Kidney epithelial cell (primary cell): ENCODE results near the gene LIPC. TPM values are rescaled to one million over a fixed set of nuclear protein-coding genes. Genes with fewer than 3 reads are reported as not detected.

Experiments
- DNase-seq: peaks from one replicate; pipeline ENCODE4 v3.0.0-alpha.2; 2010; ENCODE audit warnings: low read depth
- H3K27me3 ChIP-seq: 2 replicates; pipeline ENCODE4 v1.6.0; 2011; ENCODE audit warnings: low read length; ENCODE audit not compliant: control insufficient read depth, insufficient read depth
- H3K36me3 ChIP-seq: 2 replicates; pipeline ENCODE4 v1.5.1; 2011; ENCODE audit warnings: low read length; ENCODE audit not compliant: control insufficient read depth, insufficient read depth
- H3K4me3 ChIP-seq: 2 replicates; pipeline ENCODE4 v1.5.1; 2011; ENCODE audit warnings: low read depth, mild to moderate bottlenecking, control low read depth, low read length
- total RNA-seq: library from RNA; depleted of rRNA; stranded (reverse); fragments of >200 nt; gene quantifications from 2 replicates; pipeline ENCODE4 v1.2.3, GENCODE V29; 2015
- TF ChIP-seq, protein P1 (sequence below): IDR thresholded peaks from 2 replicates; pipeline ENCODE4 v1.5.1; 2011; ENCODE audit warnings: mild to moderate bottlenecking, moderate library complexity, low read length, control low read depth, inconsistent platforms; ENCODE audit not compliant: insufficient read depth, poor library complexity, severe bottlenecking

The LIPC gene
- total RNA-seq, 1 donor from 2014 or later: 1.3 TPM

DNA sequence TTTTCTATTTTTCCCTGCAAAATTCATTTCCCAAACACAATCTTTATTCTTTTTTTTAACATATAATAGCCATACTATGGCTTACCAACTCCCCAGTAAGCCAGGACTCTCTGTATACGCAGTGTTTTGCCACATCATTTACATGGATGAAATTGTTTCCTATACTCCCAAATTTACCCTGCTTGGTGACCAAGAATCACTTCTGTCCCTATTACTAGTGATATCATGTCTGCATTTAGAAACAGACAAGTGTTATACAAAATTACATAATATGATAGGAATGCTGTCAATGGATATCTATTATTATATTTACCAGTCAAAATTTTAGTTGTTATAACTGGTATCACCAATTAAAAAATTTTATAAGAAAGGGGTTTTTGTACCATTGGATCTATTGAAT, 77.8 kb downstream of the LIPC start:
- Histone ChIP-seq H3K4me3 (no peak overlapping the region), H3K36me3 (no peaks in the 10 kb centered on the region), H3K27me3 (no peaks in the 10 kb centered on the region)
- TF ChIP-seq, protein P1, sequence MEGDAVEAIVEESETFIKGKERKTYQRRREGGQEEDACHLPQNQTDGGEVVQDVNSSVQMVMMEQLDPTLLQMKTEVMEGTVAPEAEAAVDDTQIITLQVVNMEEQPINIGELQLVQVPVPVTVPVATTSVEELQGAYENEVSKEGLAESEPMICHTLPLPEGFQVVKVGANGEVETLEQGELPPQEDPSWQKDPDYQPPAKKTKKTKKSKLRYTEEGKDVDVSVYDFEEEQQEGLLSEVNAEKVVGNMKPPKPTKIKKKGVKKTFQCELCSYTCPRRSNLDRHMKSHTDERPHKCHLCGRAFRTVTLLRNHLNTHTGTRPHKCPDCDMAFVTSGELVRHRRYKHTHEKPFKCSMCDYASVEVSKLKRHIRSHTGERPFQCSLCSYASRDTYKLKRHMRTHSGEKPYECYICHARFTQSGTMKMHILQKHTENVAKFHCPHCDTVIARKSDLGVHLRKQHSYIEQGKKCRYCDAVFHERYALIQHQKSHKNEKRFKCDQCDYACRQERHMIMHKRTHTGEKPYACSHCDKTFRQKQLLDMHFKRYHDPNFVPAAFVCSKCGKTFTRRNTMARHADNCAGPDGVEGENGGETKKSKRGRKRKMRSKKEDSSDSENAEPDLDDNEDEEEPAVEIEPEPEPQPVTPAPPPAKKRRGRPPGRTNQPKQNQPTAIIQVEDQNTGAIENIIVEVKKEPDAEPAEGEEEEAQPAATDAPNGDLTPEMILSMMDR: no peak
- no peak for DNase-seq

DNA sequence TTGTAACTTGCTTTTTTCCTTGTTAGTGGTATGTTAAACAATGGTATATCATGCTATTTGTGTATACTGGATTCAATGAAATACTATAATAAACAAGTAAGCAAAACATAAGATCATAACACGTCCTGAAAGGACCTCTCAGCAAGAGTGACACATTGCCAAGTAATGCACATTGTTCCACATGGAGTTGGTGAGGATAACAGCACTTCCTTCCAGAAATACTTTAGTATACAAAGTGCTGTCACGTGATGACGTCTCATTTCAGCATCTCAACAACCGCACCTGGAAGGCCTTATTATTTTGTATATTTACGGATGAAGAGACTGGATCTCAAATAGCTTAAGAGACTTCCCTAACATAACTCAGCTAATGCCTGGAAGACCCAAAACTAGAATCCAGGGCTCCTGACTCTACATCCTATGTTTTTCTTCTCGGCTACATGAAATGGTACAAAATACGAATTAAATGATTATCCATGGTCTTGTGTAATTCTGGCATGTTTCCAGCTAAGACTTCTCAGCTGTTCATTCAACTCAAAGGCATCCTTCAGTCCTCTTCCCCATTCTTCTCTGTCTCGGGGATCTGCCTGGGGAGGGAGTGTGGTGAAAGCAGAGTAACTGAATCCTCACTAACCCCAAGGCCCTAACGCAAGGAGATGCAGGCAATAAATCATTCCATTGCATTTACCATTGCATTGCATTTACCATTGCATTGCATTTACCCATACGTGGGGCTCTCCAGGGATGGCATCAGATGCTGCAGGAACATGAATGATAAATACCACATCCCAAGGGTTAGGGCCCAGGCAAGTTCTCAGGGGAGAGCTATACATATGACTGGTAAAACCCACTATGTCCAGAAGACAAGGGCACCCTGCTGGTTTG, 79.2 kb downstream of the LIPC start:
- DNase-seq: no peak
- Histone ChIP-seq H3K27me3 (no peaks in the 10 kb centered on the region), H3K36me3 (no peaks in the 10 kb centered on the region), H3K4me3 (no peak overlapping the region)
- TF ChIP-seq, protein P1: no peak

DNA sequence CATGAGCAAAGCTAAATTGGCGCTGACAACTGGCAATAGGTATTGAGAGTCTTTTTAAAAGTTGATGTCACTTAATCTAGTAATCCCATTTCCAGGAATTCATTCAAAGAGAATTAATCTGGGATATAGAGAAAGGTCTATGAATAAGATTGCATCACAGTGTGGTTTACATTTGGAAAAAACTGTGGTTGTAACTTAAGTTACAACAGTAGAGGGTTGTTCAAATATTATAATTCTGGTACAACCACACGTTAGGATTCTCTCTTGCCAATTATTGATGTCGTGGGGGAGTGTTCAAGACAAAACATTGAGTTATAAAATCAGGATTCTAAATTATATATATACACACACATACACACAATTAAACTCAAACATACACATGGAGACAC, 79.8 kb downstream of the LIPC start:
- DNase-seq: no peak
- Histone ChIP-seq H3K27me3 (no peaks in the 10 kb centered on the region), H3K4me3 (no peak overlapping the region), H3K36me3 (no peaks in the 10 kb centered on the region)
- TF ChIP-seq, protein P1: no peak

DNA sequence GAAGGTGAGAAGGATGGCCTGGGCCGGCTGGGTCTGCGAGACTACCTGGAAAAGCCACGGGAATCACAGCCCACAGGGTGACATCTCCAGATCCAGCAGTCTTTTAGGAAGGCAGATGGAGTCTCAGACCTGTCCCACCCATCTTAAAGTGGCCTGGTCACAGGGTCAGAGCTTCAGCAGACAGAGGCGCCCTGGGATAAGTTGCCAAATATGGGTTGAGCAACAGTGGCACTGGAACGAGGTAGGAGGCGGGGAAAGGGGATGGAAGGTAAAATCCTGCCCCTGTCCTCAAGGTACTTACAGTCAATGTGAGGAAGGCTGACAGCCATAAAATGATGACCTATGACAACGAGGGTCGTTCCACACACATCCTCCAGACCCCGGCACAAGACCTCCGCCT, 80.7 kb downstream of the LIPC start:
- TF ChIP-seq, protein P1: no peak
- no peak for DNase-seq
- Histone ChIP-seq H3K36me3 (no peaks in the 10 kb centered on the region), H3K4me3 (no peak overlapping the region), H3K27me3 (no peaks in the 10 kb centered on the region)

DNA sequence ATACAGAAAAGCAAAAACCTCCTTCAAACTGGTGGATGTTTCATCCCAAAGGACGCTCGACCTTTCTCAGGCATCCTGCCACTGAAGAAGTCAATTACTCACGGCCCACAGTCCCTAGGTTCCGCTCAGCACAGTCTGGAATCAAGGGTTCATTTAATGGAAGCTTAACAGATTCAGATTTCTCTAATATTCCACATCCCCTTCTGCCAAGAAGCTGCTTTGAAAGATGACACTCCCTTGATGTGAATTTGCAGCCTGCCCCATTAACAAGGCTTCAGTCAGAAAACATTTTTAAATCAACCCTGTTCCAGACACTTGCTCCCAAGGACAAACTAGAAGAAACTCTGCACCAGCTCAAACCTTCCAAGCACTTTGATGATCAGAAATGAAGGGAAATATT, 81.2 kb downstream of the LIPC start:
- DNase-seq: no peak
- TF ChIP-seq, protein P1: no peak
- Histone ChIP-seq H3K27me3 (no peaks in the 10 kb centered on the region), H3K36me3 (no peaks in the 10 kb centered on the region), H3K4me3 (no peak overlapping the region)

DNA sequence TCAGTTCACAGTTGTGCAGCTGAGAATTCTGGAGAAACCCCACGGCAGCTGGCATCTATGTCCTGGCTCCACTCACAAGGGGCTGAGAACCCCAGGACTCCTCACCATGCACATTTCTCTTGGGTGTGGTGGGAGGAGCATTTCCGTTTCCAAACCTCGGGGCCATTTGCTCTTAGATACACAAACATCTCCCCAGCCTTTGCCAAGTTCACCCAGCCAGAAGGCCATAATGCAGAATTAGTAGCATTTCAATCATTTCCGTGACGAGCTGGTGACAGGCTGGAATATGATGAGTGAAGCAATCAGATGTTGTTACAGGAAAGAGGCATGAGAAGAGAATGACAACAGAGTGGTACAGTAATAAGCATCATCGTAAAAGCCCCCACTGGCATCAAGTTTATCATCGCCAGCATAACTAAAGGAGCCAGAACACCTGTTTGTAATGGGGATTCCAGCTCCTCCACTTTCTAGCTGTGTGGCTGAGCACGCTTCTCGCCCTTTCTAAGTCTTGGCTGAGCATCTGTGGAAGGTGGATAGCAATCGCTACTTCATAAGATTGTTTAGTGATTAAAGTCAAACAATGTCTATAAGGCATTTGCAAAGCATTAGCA, 82.0 kb downstream of the LIPC start:
- Histone ChIP-seq H3K4me3 (no peak overlapping the region), H3K36me3 (no peaks in the 10 kb centered on the region), H3K27me3 (no peaks in the 10 kb centered on the region)
- TF ChIP-seq, protein P1: no peak
- no peak for DNase-seq
